HepG2 (cell line): ENCODE results near the gene MAPK10. TPM values are rescaled to one million over a fixed set of nuclear protein-coding genes. Genes with fewer than 3 reads are reported as not detected.

Experiments used
- ATAC-seq: fragments of 200-7000 bp; cut with Tn5 transposase; 3 replicates; pipeline ENCODE4 v1.9.1; 2020; ENCODE audit warnings: mild to moderate bottlenecking, moderate library complexity
- BruUV-seq: library from RNA; stranded (reverse); fragments of 400-500 nt; replicated peaks from 2 replicates; lab custom pipeline; 2021; lab: Mats Ljungman, UMichigan
- CTCF ChIA-PET: fragments of 300-600 bp; formaldehyde crosslinking; extraction: SDS; loops from one replicate; lab custom pipeline; 2021; ENCODE audit warnings: low total read pairs, inconsistent platforms, low intra/inter-chr PET ratio; lab: Yijun Ruan, JAX
- POLR2A ChIA-PET: fragments of 350-600 bp; sonication (Branson Sonifier 250); formaldehyde crosslinking; loops from one replicate; lab custom pipeline; 2020; ENCODE audit warnings: antibody characterized with exemption, inconsistent platforms; lab: Yijun Ruan, JAX
- DNase-seq: peaks from one replicate; pipeline ENCODE4 v3.0.0-alpha.2; 2015; ENCODE audit warnings: low spot score
- FAIRE-seq: peaks from 3 replicates; lab custom pipeline; 2011; peaks lifted over from hg19 to GRCh38; lab: Jason Lieb, UNC
- H2AFZ ChIP-seq: one replicate; pipeline ENCODE4 v1.6.1; 2011; ENCODE audit warnings: low read length, inconsistent platforms
- H3K27ac ChIP-seq: fragments of 300-600 bp; 3 replicates; pipeline ENCODE4 v1.8.0; 2011; ENCODE audit warnings: mixed run types, mild to moderate bottlenecking, mixed read lengths, low read length, inconsistent platforms; ENCODE audit not compliant: insufficient read depth; ENCODE audit errors: extremely low read length
- H3K27me3 ChIP-seq, 2 experiments: fragments of 200-600 bp in 1 of 2; 2 replicates in 1 of 2; 3 replicates in 1 of 2; pipeline versions ENCODE4 v1.6.0 to v1.8.0; 2011; ENCODE audit warnings: low read length in 2 of 2, mild to moderate bottlenecking in 2 of 2, moderate library complexity in 2 of 2, inconsistent platforms in 1 of 2; ENCODE audit not compliant: insufficient read depth in 2 of 2, control insufficient read depth in 1 of 2
- H3K36me3 ChIP-seq, 2 experiments: fragments of 200-600 bp in 1 of 2; replicated peaks in 1 of 2; 2 replicates in 1 of 2; 3 replicates in 1 of 2; pipeline versions ENCODE4 v1.5.1 to v1.8.0; 2011; ENCODE audit warnings: low read length in 2 of 2, inconsistent platforms in 1 of 2; ENCODE audit not compliant: insufficient read depth in 2 of 2, control insufficient read depth in 1 of 2
- H3K4me1 ChIP-seq: 2 replicates; pipeline ENCODE4 v1.5.1; 2012; ENCODE audit warnings: low read length, inconsistent platforms; ENCODE audit not compliant: insufficient read depth
- H3K4me2 ChIP-seq: 2 replicates; pipeline ENCODE4 v1.6.0; 2011; ENCODE audit warnings: low read depth, low read length, inconsistent platforms
- H3K4me3 ChIP-seq, 3 experiments: fragments of 200-600 bp in 1 of 3; sonication (generic), shearing (Covaris generic) in 1 of 3; replicated peaks in 1 of 3; 2 replicates each; pipeline ENCODE4 v1.5.1; 2011 to 2016; ENCODE audit warnings: low read length in 3 of 3, inconsistent platforms in 2 of 3, low read depth in 2 of 3, mild to moderate bottlenecking in 2 of 3, control low read depth in 1 of 3, mixed read lengths in 1 of 3; ENCODE audit not compliant: insufficient read depth in 1 of 3
- H3K79me2 ChIP-seq: one replicate; pipeline ENCODE4 v1.6.1; 2011; ENCODE audit warnings: low read length, inconsistent platforms; ENCODE audit not compliant: insufficient read depth
- H3K9ac ChIP-seq: 2 replicates; pipeline ENCODE4 v1.6.0; 2011; ENCODE audit warnings: mild to moderate bottlenecking, low read depth, low read length, inconsistent platforms; ENCODE audit not compliant: insufficient read depth
- H3K9me3 ChIP-seq: 2 replicates; pipeline ENCODE4 v1.5.1; 2012; ENCODE audit warnings: mild to moderate bottlenecking, low read length
- H4K20me1 ChIP-seq: 2 replicates; pipeline ENCODE4 v1.6.0; 2011; ENCODE audit warnings: inconsistent platforms, mild to moderate bottlenecking, low read length, moderate library complexity; ENCODE audit not compliant: insufficient read depth
- ATF1 ChIP-seq: IDR thresholded peaks from 2 replicates; pipeline ENCODE4 v1.6.1; 2016; ENCODE audit warnings: mild to moderate bottlenecking, control low read depth
- EED ChIP-seq: sonication (generic); formaldehyde crosslinking; IDR thresholded peaks from 2 replicates; pipeline ENCODE4 v1.5.0; 2020; ENCODE audit warnings: mild to moderate bottlenecking, missing genetic modification reagents
- HHEX ChIP-seq: IDR thresholded peaks from 2 replicates; pipeline ENCODE4 v1.6.1; 2016; ENCODE audit warnings: control low read depth
- MTA3 ChIP-seq: sonication (generic); formaldehyde crosslinking; IDR thresholded peaks from 2 replicates; pipeline ENCODE4 v1.4.0; 2020; ENCODE audit warnings: missing genetic modification reagents
- PCBP1 ChIP-seq: fragments of 200-400 bp; formaldehyde crosslinking; IDR thresholded peaks from 2 replicates; pipeline ENCODE4 v1.6.1; 2017; ENCODE audit warnings: mild to moderate bottlenecking, low read depth, low read length, borderline replicate concordance
- RFX5 ChIP-seq: IDR thresholded peaks from 2 replicates; pipeline ENCODE4 v1.6.1; 2011; ENCODE audit warnings: low read depth, low read length, improper control_type of control experiment
- SAP130 ChIP-seq: IDR thresholded peaks from 2 replicates; pipeline ENCODE4 v1.6.1; 2016; ENCODE audit warnings: low read depth
- ZFP90 ChIP-seq: sonication (generic); formaldehyde crosslinking; IDR thresholded peaks from 2 replicates; pipeline ENCODE4 v1.8.0; 2022; ENCODE audit warnings: missing genetic modification reagents, mild to moderate bottlenecking, inconsistent platforms, borderline replicate concordance
- ZNF644 ChIP-seq: IDR thresholded peaks from 2 replicates; pipeline ENCODE4 v1.6.1; 2016; ENCODE audit warnings: low read depth
- ZNF878 ChIP-seq: sonication (generic); formaldehyde crosslinking; IDR thresholded peaks from 2 replicates; pipeline ENCODE4 v1.8.1; 2023; ENCODE audit warnings: mild to moderate bottlenecking, missing genetic modification reagents, moderate library complexity
- ZZZ3 ChIP-seq: sonication (generic); formaldehyde crosslinking; IDR thresholded peaks from 2 replicates; pipeline ENCODE4 v1.4.0; 2020; ENCODE audit warnings: missing genetic modification reagents, mild to moderate bottlenecking, borderline replicate concordance
- WGBS: methylation state at CpG from one replicate; pipeline ENCODE4 v1.1.6; 2017; ENCODE audit warnings: low lambda C conversion rate; 5-methylcytosine and 5-hydroxymethylcytosine counted together
- in situ Hi-C: cut with HindIII; loops from 2 replicates; pipeline ENCODE4 v1.10.0; 2017; ENCODE audit warnings: low pct_unique_long_range_greater_than_20kb; ENCODE audit not compliant: extremely low pct_ligation_motif_present
- intact Hi-C: fragments of 100-400 bp; cut with micrococcal nuclease; formaldehyde crosslinking; loops from one replicate; pipeline ENCODE4 v1.10.0; 2022; ENCODE audit not compliant: unreplicated experiment
- polyA plus RNA-seq, 8 experiments: library from polyadenylated mRNA; depleted of rRNA in 3 of 8; stranded (reverse) in 7 of 8; unstranded in 1 of 8; fragments of >200 nt; fragmentation: Illumina TruSeq in 4 of 8; extraction: Trizol in 4 of 8; gene quantifications; 2 replicates each; pipeline versions ENCODE4 v1.2.1 to v1.2.3, GENCODE V29; 2011 to 2016; ENCODE audit warnings: low read depth in 4 of 8, missing spikeins in 1 of 8, mixed read lengths in 1 of 8; ENCODE audit not compliant: insufficient read depth in 1 of 8
- total RNA-seq, 5 experiments: library from RNA; depleted of rRNA; stranded (reverse); fragments of >200 nt; fragmentation: Illumina TruSeq; extraction: Trizol; gene quantifications; 2 replicates each; pipeline ENCODE4 v1.2.3, GENCODE V29; 2016; ENCODE audit warnings: low read depth in 1 of 5
- TF ChIP-seq, protein P1 (sequence below): sonication (generic); formaldehyde crosslinking; IDR thresholded peaks from 2 replicates; pipeline ENCODE4 v1.4.0; 2020; ENCODE audit warnings: mild to moderate bottlenecking, missing genetic modification reagents

The MAPK10 gene
- total and polyA plus RNA-seq, 2 of the 13 experiments (the other 11 are each of a cell fraction or from before 2014, with no cell fraction given): not detected

DNA sequence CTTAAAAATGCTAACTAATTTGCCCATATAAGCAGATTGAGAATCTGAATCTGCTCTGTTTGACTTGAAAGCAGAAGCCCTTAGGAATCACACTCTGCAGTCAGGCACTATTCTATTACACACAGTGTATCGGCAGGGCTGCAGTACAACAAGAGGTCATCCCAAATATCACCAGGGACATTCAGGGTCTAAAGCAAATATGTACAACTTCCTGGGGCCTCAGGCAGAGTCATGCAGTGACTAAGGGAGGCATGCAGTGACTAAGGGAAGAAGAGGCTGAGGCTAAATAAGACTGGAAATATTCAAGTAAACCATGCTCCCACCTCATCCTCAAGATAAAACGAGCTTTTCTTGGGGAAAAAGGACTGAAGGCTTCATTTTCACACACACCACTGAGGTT is 20.9 kb downstream of the MAPK10 start:
- Histone ChIP-seq H3K79me2 (no peaks in the 10 kb centered on the region), H3K9me3 (no peaks in the 10 kb centered on the region), H3K4me3 (no peak overlapping the region), H3K4me2 (no peak overlapping the region), H3K9ac (no peak overlapping the region), H3K4me1 (no peaks in the 10 kb centered on the region), H3K27me3 (no peaks in the 10 kb centered on the region), H4K20me1 (no peaks in the 10 kb centered on the region), H3K27ac (no peak overlapping the region), H2AFZ (no peak overlapping the region), H3K36me3 (no peaks in the 10 kb centered on the region)
- no peak for DNase-seq
- FAIRE-seq: no peak
- intact Hi-C loops (no loop called here), in situ Hi-C loops (no loop called here)
- ChIA-PET POLR2A (no interaction called here), CTCF (no interaction called here)
- no TSS peak for BruUV-seq
- WGBS: 3% methylated on average over 2 of the region's 2 CpGs
- ATAC-seq: no peak
- TF ChIP-seq ZNF878 (CRISPR knock-in tag) (no peak), ZNF644 (CRISPR knock-in tag) (no peak), ZFP90 (no peak), HHEX (no peak), MTA3 (CRISPR knock-in tag) (no peak)

DNA sequence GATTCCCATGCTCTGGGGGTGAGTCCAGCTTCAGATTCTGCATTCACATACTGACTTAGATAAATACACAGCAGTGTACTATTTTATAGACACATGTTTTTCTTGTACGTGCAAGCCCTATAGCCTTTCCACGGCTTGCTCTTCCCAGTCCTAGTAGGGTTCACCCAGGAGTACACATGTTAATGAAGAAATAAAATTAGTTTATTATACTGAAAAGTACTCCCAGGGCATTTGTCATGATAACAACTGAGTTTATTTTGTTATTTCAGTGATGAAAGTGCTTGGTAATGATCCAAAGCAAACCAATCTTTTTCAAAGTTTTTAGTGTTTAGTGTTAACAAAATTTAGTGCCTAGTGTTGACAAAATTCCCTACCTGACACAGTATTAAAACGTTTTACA is 21.3 kb downstream of the MAPK10 start:
- DNase-seq: no peak
- no TSS peak for BruUV-seq
- Histone ChIP-seq H3K9ac (no peak overlapping the region), H3K9me3 (no peaks in the 10 kb centered on the region), H4K20me1 (no peaks in the 10 kb centered on the region), H3K36me3 (no peaks in the 10 kb centered on the region), H3K4me2 (no peak overlapping the region), H3K4me1 (no peaks in the 10 kb centered on the region), H3K27ac (no peak overlapping the region), H3K4me3 (no peak overlapping the region), H2AFZ (no peak overlapping the region), H3K79me2 (no peaks in the 10 kb centered on the region), H3K27me3 (no peaks in the 10 kb centered on the region)
- WGBS: 14% methylated on average over 3 of the region's 3 CpGs
- in situ Hi-C loops: no loop called here
- intact Hi-C loops: no loop called here
- ChIA-PET POLR2A (no interaction called here), CTCF (no interaction called here)
- ATAC-seq: no peak
- TF ChIP-seq PCBP1 (no peak), ATF1 (CRISPR knock-in tag) (no peak), RFX5 (no peak), SAP130 (CRISPR knock-in tag) (no peak), EED (CRISPR knock-in tag) (no peak), ZZZ3 (CRISPR knock-in tag) (no peak)
- TF ChIP-seq, protein P1, sequence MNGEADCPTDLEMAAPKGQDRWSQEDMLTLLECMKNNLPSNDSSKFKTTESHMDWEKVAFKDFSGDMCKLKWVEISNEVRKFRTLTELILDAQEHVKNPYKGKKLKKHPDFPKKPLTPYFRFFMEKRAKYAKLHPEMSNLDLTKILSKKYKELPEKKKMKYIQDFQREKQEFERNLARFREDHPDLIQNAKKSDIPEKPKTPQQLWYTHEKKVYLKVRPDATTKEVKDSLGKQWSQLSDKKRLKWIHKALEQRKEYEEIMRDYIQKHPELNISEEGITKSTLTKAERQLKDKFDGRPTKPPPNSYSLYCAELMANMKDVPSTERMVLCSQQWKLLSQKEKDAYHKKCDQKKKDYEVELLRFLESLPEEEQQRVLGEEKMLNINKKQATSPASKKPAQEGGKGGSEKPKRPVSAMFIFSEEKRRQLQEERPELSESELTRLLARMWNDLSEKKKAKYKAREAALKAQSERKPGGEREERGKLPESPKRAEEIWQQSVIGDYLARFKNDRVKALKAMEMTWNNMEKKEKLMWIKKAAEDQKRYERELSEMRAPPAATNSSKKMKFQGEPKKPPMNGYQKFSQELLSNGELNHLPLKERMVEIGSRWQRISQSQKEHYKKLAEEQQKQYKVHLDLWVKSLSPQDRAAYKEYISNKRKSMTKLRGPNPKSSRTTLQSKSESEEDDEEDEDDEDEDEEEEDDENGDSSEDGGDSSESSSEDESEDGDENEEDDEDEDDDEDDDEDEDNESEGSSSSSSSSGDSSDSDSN (CRISPR knock-in tag): no peak
- no peak for FAIRE-seq
